AG09319 (cell line): ENCODE data around the gene KLF17.

Experiments used
- DNase-seq: peaks from one replicate; pipeline ENCODE4 v3.0.0-alpha.2; 2010; ENCODE audit warnings: low read depth; ENCODE audit errors: extremely low read depth
- CTCF ChIP-seq: IDR thresholded peaks from 2 replicates; pipeline ENCODE4 v1.5.1; 2011; ENCODE audit warnings: low read depth, mild to moderate bottlenecking, inconsistent platforms, low read length, moderate library complexity

KLF17 gene

DNA sequence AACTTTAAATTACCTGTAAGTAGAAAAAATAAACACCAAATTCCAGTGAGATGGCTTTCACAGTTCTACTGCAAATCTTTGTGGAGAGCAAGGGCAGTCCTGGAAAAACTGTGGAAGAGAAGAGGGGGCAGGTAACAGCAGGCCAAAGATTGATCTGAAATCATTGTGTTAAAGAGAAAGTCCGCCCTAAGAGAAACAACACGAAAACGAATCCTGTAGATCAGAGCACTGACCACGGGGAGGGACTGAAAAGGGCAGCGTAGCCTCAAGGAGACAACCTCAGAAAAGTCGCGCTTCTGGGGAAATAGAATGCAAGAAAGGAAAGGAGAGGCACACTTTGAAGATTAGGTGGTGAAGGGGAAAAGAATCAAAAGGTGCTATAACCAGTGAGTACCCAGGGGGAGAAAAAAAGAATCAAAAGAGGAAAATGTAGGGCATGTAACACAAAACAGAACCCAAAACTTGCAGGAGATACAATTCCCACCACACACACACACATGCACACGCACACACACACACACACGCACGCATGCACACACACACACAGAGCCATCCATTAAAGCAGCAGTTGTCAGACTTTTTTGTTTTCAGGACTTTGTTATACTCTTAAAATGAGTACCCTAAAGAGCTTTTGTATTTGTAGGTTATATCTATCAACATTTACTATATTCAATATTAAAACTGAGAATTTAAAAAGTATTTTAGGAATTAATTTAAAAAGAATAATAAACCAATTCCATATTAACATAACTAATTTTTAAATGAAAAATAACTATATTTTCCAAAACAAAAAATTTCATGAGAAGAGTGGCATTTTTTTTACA lies 28.0 kb upstream of the KLF17 start:
- no peak for DNase-seq
- no peak for TF ChIP-seq CTCF

GRCh38 chr1:44094047-44094446 lies 24.6 kb upstream of the KLF17 start:
- no peak for DNase-seq
- no peak for TF ChIP-seq CTCF

GRCh38 chr1:44100183-44100868 lies 18.3 kb upstream of the KLF17 start:
- no peak for TF ChIP-seq CTCF

GRCh38 chr1:44101328-44101727 lies 17.3 kb upstream of the KLF17 start:
- TF ChIP-seq CTCF, result no peak
- DNase-seq, result no peak

More at GRCh38 chr1:44100183-44100868, 18.3 kb upstream of the KLF17 start:
- DNase-seq, result no peak

- TF ChIP-seq CTCF, result no peak; the same call in 1 of the 2 replicates
- DNase-seq, result no peak
These were observed 15.1 kb upstream of the KLF17 start for GRCh38 chr1:44103270-44104131.

DNA sequence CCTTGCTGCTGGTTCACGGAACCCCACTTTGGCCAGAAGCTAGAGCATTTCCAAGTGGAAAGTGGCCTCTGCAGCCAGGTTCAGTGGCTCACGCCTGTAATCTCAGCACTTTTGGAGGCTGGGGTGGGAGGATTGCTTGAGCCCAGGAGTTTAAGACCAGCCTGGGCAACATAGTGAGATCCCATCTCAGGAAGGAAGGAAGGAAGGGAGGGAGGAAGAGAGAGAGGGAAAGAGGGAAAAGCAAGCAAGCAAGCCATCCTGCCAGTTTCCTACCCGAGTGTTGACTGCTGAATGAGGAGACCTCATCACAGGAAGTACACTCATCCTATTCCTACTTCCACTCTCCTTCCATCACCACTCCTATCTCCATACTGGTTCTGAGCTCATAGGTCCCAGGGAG lies 12.8 kb upstream of the KLF17 start:
- no peak for TF ChIP-seq CTCF
- no peak for DNase-seq
